ENCODE measurements around the gene PRDM4.
"Not testable (repeated sequence)": the region's sequence is repeated elsewhere in the genome, so short reads cannot be mapped to it uniquely, and the experiment has no call there.

PRDM4 gene

DNA sequence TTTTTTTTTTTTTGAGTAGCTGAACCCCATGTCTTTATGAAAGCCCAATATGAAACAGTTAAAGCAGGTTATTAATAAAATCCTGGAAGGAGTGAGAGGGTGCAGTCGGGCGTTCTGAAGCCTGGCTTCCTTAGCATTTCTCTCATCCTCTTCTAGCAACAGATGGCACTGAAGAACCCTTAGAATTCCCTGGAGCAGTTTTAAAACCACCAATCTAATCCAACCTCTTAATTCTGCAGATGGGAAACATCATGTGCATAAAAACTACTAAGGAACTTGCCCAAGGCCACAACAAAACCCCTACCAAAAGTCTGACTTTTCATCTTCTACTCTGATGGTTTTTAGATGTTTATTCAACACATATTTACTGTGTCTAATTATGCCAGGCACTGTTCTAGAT lies 25.2 kb downstream of the PRDM4 start:
- no peak overlapping the region for H3K4me2 ChIP-seq
- no peak overlapping the region for H3K4me3 ChIP-seq
- H3K9ac ChIP-seq, result no peak overlapping the region
- TF ChIP-seq Cebpa-rat (IDR thresholded peaks at IDR 0.05), result no peak
- no peaks in the 10 kb centered on the region for H3K27me3 ChIP-seq
- H4K20me1 ChIP-seq, result peaks cover 30% of the 10 kb centered on the region
- H3K27ac ChIP-seq, result no peak overlapping the region
- H3K9me3 ChIP-seq, result no peaks in the 10 kb centered on the region
- H3K36me3 ChIP-seq, result peaks cover 90% of the 10 kb centered on the region
- peaks cover 14% of the 10 kb centered on the region for H3K4me1 ChIP-seq

DNA sequence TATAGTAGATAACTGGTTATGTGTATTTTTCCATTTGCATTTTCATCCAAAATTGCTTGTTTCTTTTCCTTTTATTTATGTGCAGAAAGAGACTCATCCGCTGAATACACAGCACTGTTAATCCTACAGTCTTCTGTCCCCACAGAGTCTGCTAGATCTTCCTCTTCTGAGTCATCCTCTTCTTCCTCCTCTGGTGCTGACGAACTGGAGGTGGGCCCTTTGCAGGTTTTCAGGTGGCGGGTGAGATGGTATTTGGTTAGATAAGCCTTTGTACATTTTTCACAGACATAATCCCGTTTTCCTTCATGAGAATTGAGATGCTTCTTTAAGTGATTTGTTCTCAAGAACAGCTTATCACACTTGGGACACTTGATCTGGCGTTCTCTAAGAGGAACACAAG lies 26.8 kb downstream of the PRDM4 start:
- H4K20me1 ChIP-seq, result peaks cover 22% of the 10 kb centered on the region
- no peak overlapping the region for H3K9ac ChIP-seq
- no peaks in the 10 kb centered on the region for H3K27me3 ChIP-seq
- H3K9me3 ChIP-seq, result no peaks in the 10 kb centered on the region
- no peak for TF ChIP-seq Cebpa-rat (IDR thresholded peaks at IDR 0.05)
- H3K27ac ChIP-seq, result no peak overlapping the region
- H3K4me2 ChIP-seq, result no peak overlapping the region
- H3K4me1 ChIP-seq, result peaks cover 14% of the 10 kb centered on the region
- H3K4me3 ChIP-seq, result no peak overlapping the region
- peaks cover 74% of the 10 kb centered on the region for H3K36me3 ChIP-seq

DNA sequence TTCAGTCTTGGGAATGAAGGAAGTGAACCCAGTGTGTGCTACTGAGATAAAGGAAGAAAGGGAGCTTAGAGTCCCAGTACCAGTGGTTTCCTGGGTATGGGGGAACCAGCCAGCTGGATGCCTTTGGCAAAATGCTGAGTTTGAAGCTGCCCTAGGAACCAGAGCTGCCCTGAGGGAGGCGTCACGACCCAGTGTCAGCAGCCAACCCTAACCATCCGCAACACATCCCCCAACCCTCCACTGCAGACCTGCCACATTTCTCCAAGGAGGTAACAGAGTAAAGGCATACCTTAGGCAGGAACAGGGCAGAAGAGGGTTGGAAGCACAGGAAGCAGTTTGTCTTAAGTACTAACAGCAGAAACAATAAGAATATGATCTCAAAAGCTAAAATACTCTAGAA lies 28.6 kb downstream of the PRDM4 start:
- no peak overlapping the region for H3K9ac ChIP-seq
- H4K20me1 ChIP-seq, result peaks cover 15% of the 10 kb centered on the region
- no peak overlapping the region for H3K27ac ChIP-seq
- TF ChIP-seq Cebpa-rat (IDR thresholded peaks at IDR 0.05), result no peak
- peaks cover 56% of the 10 kb centered on the region for H3K36me3 ChIP-seq
- no peaks in the 10 kb centered on the region for H3K27me3 ChIP-seq
- H3K4me1 ChIP-seq, result peaks cover 7% of the 10 kb centered on the region
- H3K4me2 ChIP-seq, result no peak overlapping the region
- H3K4me3 ChIP-seq, result no peak overlapping the region
- no peaks in the 10 kb centered on the region for H3K9me3 ChIP-seq

DNA sequence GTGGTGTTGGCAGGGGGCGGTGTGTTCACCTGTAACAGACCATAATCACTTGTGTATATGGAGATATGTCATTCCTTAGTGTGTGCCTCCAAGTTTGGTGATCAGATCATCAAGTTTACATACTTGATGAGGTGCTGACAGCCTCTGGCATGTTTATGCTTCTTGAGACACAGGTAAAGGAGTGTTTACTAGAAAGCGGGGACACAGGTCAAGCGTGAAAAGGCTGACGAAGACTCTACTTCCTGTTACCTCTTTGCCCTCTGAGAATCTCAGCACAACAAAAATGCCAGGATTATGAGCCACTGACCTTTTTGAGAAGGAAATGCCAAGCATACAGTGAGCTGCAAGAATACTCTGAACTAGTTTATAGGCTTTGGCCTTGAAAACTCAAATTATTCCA lies 29.6 kb downstream of the PRDM4 start:
- H4K20me1 ChIP-seq, result peaks cover 6% of the 10 kb centered on the region
- H3K27me3 ChIP-seq, result no peaks in the 10 kb centered on the region
- no peaks in the 10 kb centered on the region for H3K4me1 ChIP-seq
- no peak for TF ChIP-seq Cebpa-rat (IDR thresholded peaks at IDR 0.05)
- H3K9me3 ChIP-seq, result no peaks in the 10 kb centered on the region
- H3K4me2 ChIP-seq, result no peak overlapping the region
- H3K36me3 ChIP-seq, result peaks cover 46% of the 10 kb centered on the region
- no peak overlapping the region for H3K27ac ChIP-seq
- no peak overlapping the region for H3K4me3 ChIP-seq
- no peak overlapping the region for H3K9ac ChIP-seq

DNA sequence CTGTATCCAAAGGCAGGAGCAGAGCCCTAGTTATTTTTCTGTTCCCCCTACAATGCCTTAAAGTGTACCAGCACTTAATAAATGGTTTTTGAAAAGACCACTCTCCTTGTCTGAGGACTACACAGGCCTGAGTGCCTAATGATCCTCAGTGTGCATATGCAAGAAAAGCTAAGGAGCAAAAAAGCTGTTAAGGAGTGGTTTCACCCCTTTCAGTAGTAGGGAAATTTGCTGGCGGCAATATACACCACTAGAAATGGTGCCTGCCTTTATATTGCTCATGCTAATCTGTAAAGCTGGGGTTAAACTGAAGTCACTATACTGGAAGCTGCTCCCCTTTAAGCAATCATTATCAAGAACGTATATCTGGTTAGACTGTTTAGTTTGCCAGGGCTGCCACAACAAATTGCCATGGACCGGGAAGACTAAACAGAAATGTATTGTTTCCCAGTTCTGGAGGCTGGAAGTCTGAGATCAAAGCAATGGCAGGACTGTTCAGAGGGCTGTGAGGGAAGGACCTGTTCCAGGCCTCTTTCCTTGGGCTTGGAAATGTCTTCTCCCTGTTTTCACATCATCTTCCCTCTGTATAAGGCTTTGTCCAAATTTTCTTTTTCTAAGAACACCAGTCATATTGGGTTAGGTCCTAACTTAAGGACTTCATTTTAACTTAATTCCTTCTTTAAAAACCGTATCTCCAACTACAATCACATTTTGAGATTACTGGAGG lies 30.2 kb downstream of the PRDM4 start:
- H3K9ac ChIP-seq, result no peak overlapping the region

DNA sequence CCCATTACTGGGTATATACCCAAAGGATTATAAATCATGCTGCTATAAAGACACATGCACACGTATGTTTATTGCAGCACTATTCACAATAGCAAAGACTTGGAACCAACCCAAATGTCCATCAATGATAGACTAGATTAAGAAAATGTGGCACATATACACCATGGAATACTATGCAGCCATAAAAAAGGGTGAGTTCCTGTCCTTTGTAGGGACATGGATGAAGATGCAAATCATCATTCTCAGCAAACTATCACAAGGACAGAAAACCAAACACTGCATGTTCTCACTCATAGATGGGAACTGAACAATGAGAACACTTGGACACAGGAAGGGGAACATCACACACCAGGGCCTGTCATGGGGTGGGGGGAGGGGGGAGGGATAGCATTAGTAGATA lies 33.2 kb downstream of the PRDM4 start:
- not testable (repeated sequence) for H3K4me3 ChIP-seq, H3K9me3 ChIP-seq, H3K27ac ChIP-seq, H3K9ac ChIP-seq, H3K27me3 ChIP-seq, H3K4me1 ChIP-seq, H4K20me1 ChIP-seq, H3K4me2 ChIP-seq
- H3K36me3 ChIP-seq, result peaks cover 10% of the 10 kb centered on the region

More for the DNA sequence above, 30.2 kb downstream of the PRDM4 start:
- H3K36me3 ChIP-seq, result peaks cover 41% of the 10 kb centered on the region
- H3K27me3 ChIP-seq, result no peaks in the 10 kb centered on the region
- no peak overlapping the region for H3K27ac ChIP-seq
- no peaks in the 10 kb centered on the region for H3K4me1 ChIP-seq
- TF ChIP-seq Cebpa-rat (IDR thresholded peaks at IDR 0.05), result no peak
- H4K20me1 ChIP-seq, result peaks cover 4% of the 10 kb centered on the region; the same call in 1 of the 2 replicates
- no peaks in the 10 kb centered on the region for H3K9me3 ChIP-seq
- H3K4me2 ChIP-seq, result no peak overlapping the region
- no peak overlapping the region for H3K4me3 ChIP-seq

DNA sequence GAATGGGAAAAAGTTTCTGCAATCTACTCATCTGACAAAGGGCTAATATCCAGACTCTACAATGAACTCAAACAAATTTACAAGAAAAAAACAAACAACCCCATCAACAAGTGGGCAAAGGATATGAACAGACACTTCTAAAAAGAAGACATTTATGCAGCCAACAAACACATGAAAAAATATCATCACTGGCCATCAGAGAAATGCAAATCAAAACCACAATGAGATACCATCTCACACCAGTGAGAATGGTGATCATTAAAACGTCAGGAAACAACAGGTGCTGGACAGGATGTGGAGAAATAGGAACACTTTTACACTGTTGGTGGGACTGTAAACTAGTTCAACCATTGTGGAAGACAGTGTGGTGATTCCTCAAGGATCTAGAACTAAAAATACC lies 33.6 kb downstream of the PRDM4 start:
- not testable (repeated sequence) for H3K27me3 ChIP-seq, H3K9ac ChIP-seq, H3K9me3 ChIP-seq, H3K27ac ChIP-seq, H3K4me2 ChIP-seq, H3K4me1 ChIP-seq, H3K4me3 ChIP-seq, H4K20me1 ChIP-seq, H3K36me3 ChIP-seq

DNA sequence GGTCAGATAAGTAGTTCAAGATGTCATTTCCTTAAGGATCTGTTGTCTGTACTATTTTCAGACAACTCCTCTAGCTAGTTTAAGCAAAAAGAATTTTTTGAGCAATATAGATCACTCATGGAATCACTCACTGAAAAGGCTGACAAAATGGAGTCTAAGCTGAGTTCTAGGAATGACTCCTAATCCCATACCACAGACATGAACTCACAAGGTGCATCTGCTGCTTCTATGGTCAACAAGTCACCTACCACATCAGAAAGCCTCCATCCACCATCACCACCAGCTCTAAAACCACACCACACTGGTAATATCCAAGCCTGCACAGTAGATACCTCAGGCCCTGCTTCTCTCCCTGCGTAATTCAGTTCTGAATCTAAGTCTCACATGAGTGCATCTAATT lies 42.3 kb downstream of the PRDM4 start:
- peaks cover 37% of the 10 kb centered on the region for H3K36me3 ChIP-seq
- no peaks in the 10 kb centered on the region for H3K4me1 ChIP-seq
- H3K9ac ChIP-seq, result no peak overlapping the region
- no peak overlapping the region for H3K27ac ChIP-seq
- H4K20me1 ChIP-seq, result no peaks in the 10 kb centered on the region
- H3K27me3 ChIP-seq, result no peaks in the 10 kb centered on the region
- no peak overlapping the region for H3K4me3 ChIP-seq
- H3K9me3 ChIP-seq, result no peaks in the 10 kb centered on the region
- H3K4me2 ChIP-seq, result no peak overlapping the region
- TF ChIP-seq Cebpa-rat (IDR thresholded peaks at IDR 0.05), result no peak

DNA sequence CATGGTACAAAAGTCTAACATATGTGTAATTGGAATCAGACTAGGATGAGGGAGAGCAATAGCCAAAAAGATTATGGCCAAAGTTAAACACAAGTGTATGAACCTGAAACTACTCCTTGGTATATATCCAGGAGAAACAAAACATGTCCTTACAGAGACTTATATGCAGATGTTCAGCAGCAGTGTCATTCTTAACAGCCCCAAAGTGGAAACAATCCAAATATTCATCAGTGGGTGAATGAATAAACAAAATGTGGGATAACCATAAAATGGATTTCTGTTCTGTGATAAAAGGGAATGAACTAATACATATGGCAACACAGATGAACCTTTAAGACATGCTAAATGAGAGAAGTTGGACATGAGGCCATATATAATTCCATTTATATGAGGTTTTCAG lies 45.2 kb downstream of the PRDM4 start:
- Histone ChIP-seq H3K27me3 (no peaks in the 10 kb centered on the region), H4K20me1 (no peaks in the 10 kb centered on the region), H3K27ac (no peak overlapping the region), H3K36me3 (peaks cover 60% of the 10 kb centered on the region), H3K4me1 (no peaks in the 10 kb centered on the region), H3K4me3 (no peak overlapping the region), H3K4me2 (no peak overlapping the region), H3K9ac (no peak overlapping the region), H3K9me3 (no peaks in the 10 kb centered on the region)
- no peak for TF ChIP-seq Cebpa-rat (IDR thresholded peaks at IDR 0.05)

DNA sequence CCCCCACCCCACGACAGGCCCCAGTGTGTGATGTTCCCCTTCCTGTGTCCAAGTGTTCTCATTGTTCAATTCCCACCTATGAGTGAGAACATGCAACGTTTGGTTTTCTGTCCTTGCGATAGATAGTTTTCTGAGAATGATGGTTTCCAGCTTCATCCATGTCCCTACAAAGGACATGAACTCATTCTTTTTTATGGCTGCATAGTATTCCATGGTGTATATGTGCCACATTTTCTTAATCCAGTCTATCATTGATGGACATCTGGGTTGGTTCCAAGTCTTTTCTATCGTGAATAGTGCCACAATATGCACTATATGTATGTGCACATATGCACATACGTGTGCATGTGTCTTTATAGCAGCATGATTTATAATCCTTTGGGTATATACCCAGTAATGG lies 55.4 kb downstream of the PRDM4 start:
- H3K27ac ChIP-seq, H3K4me3 ChIP-seq, H3K4me2 ChIP-seq, H3K4me1 ChIP-seq, H3K27me3 ChIP-seq, H3K9ac ChIP-seq: not testable (repeated sequence)
- Histone ChIP-seq H3K36me3 (peaks cover 84% of the 10 kb centered on the region), H3K9me3 (peaks cover 16% of the 10 kb centered on the region), H4K20me1 (0 out of 2 replicates have a peak, but pooled peaks cover 11% of the 10 kb centered on the region)

DNA sequence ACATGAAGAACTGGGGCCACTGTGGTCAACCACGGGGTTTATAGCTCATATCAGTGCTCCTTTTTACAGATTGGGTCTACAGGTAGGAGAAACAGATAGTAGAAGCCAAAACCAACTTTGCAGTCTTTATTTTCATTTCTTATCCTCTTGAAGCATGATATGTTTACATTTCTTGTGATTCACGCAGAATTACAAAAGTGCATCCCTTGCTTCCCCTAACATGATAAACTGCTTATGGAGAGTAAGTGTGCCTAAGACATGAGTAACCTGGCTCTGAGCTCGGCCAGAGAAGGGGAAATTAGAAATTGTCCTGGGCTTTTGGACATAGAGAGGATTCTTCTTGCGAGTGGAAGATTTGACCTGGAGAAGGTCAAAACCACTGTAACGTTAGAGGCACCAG lies 56.9 kb downstream of the PRDM4 start:
- H3K9me3 ChIP-seq, result peaks cover 29% of the 10 kb centered on the region
- H3K36me3 ChIP-seq, result peaks cover 85% of the 10 kb centered on the region
- TF ChIP-seq Cebpa-rat (IDR thresholded peaks at IDR 0.05), result no peak
- no peaks in the 10 kb centered on the region for H3K27me3 ChIP-seq
- 0 out of 2 replicates have a peak, but pooled peaks cover 11% of the 10 kb centered on the region for H4K20me1 ChIP-seq
- H3K4me1 ChIP-seq, result peaks cover 9% of the 10 kb centered on the region; the same call in 1 of the 2 replicates
- H3K4me2 ChIP-seq, result no peak overlapping the region
- no peak overlapping the region for H3K27ac ChIP-seq
- H3K4me3 ChIP-seq, result no peak overlapping the region
- no peak overlapping the region for H3K9ac ChIP-seq

Measured in BLaER1 (cell line).